Kidney epithelial cell (primary cell): ENCODE results near the gene TIMM44. TPM values are rescaled to one million over a fixed set of nuclear protein-coding genes. Genes with fewer than 3 reads are reported as not detected.
"Not testable (repeated sequence)": the region's sequence is repeated elsewhere in the genome, so short reads cannot be mapped to it uniquely, and the experiment has no call there.

Source experiments
- DNase-seq: peaks from one replicate; pipeline ENCODE4 v3.0.0-alpha.2; 2010; ENCODE audit warnings: low read depth
- H3K27me3 ChIP-seq: 2 replicates; pipeline ENCODE4 v1.6.0; 2011; ENCODE audit warnings: low read length; ENCODE audit not compliant: control insufficient read depth, insufficient read depth
- H3K36me3 ChIP-seq: 2 replicates; pipeline ENCODE4 v1.5.1; 2011; ENCODE audit warnings: low read length; ENCODE audit not compliant: control insufficient read depth, insufficient read depth
- H3K4me3 ChIP-seq: 2 replicates; pipeline ENCODE4 v1.5.1; 2011; ENCODE audit warnings: low read depth, mild to moderate bottlenecking, control low read depth, low read length
- total RNA-seq: library from RNA; depleted of rRNA; stranded (reverse); fragments of >200 nt; gene quantifications from 2 replicates; pipeline ENCODE4 v1.2.3, GENCODE V29; 2015
- TF ChIP-seq, protein P1 (sequence below): IDR thresholded peaks from 2 replicates; pipeline ENCODE4 v1.5.1; 2011; ENCODE audit warnings: mild to moderate bottlenecking, moderate library complexity, low read length, control low read depth, inconsistent platforms; ENCODE audit not compliant: insufficient read depth, poor library complexity, severe bottlenecking

TIMM44 gene
- total RNA-seq, 1 donor from 2014 or later: 83.9 TPM

DNA sequence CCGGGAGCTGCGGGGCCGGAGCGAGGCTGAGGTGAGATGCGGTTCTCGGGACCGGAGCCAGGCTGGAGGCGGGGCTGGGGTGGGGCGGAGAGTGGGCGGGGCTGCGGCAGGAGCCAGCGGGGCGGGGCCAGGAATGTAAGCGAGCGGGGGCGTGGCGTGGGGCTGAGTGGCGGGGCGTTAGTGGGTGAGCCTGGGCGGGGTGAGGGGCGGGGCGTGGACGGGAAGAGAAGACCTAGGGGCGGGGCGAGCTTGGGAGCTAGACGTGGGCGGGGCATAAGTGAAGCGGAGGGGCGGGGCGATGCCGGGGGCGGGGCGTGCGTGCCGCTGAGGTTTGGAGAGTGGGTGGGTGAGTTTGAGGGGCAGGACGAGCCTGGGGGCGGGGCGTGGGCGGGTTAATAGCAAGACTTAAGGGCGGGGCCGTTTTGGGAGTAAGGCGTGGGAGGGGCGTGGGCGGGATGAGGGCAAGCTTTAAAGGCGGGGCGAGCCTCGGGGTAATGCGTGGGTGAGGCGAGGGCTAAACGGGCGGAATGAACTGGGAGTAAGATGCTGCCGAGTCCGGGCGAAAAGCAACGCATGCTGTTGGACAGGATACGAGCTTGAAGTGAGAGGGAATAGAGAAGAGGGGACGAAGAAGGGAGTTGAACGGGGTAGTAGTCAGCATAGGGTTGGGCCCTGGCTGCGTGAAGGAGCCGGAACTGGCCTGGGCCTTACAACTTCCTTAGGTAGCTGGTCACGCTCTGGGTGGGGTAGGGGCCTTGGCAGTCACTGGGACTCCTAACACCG lies 22.8 kb downstream of the TIMM44 start:
- H3K36me3 ChIP-seq: no peaks in the 10 kb centered on the region
- peak; percentile 64 for DNase-seq
- peaks cover 24% of the 10 kb centered on the region for H3K27me3 ChIP-seq
- TF ChIP-seq, protein P1, sequence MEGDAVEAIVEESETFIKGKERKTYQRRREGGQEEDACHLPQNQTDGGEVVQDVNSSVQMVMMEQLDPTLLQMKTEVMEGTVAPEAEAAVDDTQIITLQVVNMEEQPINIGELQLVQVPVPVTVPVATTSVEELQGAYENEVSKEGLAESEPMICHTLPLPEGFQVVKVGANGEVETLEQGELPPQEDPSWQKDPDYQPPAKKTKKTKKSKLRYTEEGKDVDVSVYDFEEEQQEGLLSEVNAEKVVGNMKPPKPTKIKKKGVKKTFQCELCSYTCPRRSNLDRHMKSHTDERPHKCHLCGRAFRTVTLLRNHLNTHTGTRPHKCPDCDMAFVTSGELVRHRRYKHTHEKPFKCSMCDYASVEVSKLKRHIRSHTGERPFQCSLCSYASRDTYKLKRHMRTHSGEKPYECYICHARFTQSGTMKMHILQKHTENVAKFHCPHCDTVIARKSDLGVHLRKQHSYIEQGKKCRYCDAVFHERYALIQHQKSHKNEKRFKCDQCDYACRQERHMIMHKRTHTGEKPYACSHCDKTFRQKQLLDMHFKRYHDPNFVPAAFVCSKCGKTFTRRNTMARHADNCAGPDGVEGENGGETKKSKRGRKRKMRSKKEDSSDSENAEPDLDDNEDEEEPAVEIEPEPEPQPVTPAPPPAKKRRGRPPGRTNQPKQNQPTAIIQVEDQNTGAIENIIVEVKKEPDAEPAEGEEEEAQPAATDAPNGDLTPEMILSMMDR: no peak
- peak overlapping the region; percentile 81 for H3K4me3 ChIP-seq

DNA sequence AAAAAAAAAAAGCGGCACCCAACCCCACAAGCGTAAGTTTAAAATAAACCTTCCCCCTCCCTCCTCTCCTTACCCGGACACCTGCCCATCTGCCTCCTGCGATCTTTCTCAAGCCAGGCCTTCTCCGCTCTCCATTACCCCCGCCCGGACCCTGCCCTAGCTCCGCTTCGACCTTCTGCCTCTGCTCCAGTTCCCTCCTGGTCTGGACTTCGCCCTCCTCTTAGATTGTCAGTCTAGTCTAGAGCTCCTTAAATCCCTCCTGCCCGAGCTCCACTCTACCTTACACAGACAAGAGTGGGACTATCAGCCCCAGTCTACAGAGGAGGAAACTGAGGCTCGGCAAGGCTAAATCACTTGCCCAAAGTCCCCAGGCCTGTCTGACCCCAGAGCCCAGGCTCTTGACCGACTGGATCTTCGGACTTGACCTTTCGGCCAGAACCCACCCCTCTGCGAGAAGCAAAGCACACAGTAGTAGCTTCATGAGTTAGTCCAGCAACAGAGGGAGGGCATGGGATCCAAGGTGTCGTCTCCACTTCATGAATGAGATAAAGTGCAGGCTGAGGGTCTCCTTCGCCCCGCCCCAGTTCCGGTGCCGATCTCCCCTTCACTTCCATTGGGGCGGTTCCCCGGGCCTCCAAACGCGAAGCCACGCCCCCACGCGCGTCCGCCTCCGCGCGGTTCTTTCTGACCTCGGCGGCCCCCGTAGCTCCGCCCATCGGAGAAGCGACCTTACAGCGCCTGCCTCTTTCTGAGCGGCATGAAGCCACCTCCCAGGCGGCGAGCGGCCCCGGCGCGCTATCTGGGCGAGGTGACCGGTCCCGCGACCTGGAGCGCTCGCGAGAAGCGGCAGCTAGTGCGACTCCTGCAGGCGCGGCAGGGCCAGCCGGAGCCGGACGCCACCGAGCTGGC lies 23.6 kb downstream of the TIMM44 start, which contains the start of gene SNAPC2:
SNAPC2 (plus strand) TSS at position 729 of the 909 bp plus-strand sequence; CDS start at position 758, 29 bp downstream.
- peak; percentile 66 for DNase-seq
- TF ChIP-seq, protein P1: no peak

DNA sequence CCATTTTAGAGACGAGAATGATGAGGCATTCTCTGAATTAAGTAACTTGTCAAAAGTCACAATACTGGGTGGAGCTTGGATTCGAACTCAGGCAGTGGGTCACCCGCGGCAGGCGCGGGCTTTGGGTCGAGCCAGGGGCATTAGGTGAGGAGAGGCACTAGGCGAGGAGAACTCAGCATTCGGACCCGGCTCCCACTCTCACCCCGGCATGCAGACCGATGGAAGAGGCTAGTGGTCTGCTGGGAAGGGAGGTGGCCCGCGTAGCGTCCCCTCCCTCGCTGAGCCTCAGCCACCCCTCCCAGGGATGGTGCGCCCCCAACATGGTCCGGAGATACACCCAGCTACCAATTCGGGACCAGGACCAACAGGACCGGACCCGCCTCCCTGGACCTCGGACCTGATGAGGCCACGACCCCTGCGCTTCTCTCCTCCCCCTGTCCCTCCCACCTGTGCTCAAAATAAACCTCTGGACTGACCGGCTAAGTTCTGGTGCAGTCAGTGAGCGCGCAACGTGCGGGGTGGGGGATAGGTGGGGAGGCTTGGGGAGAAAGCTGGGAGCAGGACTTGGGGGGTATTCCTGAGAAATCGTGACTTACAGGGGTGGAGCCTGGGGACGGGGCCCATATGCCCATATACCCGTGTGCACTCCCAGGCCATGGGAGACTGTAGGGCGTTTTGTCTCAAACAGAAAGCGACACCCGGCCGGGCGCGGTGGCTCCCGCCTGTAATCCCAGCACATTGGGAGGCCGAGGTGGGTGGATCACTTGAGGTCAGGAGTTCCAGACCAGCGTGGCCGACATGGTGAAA lies 24.6 kb downstream of the TIMM44 start:
- DNase-seq: no peak
- Histone ChIP-seq H3K27me3 (peaks cover 32% of the 10 kb centered on the region), H3K36me3 (no peaks in the 10 kb centered on the region), H3K4me3 (no peak overlapping the region)
- TF ChIP-seq, protein P1: no peak

More for the DNA sequence above, 23.6 kb downstream of the TIMM44 start, which contains the start of gene SNAPC2:
- H3K27me3 ChIP-seq: peaks cover 30% of the 10 kb centered on the region
- peak within 1 kb of the TSS; percentile 81 for H3K4me3 ChIP-seq
- H3K36me3 ChIP-seq: no peaks in the 10 kb centered on the region

DNA sequence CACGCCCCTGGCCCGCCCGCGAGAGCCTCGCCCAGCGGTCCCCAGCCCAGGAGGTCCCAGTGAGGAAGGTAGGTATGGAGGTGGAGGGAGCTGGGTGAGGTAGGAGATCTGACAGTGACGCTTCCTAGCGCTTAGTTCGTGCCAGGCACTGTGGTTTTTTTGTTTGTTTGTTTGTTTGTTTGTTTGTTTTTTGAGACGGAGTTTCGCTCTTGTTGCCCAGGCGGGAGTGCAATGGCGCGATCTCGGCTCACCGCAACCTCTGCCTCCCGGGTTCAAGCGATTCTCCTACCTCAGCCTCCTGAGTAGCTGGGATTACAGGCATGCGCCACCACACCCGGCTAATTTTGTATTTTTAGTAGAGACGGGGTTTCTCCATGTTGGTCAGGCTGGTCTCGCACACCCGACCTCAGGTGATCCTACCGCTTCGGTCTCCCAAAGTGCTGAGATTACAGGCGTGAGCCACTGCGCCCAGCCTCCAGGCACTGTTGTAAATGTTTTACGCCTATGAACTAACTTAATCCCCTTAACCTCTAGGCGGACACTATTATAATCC lies 25.3 kb downstream of the TIMM44 start:
- H3K4me3 ChIP-seq, DNase-seq, H3K36me3 ChIP-seq: not testable (repeated sequence)
- H3K27me3 ChIP-seq: peaks cover 32% of the 10 kb centered on the region

DNA sequence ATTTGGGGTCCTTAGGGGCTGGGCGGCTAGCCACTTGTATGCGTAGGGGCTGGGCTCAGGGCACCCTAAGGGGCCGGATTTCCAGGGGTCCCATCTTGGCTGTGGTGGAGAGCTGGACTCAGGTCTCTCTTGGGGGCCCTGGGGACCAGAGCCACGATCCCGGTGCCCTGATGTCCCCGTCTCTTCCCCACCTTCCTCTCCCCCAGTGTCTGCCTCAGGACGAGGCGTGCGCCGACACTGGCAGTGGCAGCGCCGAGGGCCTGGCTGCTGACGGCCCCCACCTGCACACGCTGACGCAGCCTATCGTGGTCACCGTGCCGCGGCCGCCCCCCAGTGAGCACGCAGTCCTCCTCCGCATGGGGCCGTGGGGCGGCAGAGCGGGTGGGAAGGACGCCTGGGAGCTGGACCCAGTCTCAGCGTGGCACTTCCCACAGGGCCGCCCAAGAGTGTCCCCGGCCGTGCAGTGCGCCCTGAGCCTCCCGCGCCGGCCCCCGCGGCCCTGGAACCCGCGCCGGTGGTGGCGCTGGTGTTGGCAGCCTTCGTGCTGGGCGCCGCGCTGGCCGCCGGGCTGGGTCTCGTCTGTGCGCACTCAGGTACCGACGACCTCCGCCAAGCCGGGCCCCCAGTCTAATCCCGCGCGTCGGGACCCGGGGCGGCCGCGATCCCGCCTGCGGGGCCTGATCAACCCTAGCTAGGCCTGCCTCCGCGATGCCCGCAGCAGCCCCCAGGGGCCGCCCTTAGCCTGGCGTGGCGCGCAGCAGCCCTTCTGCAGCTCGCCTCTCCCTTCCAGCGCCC lies 26.0 kb downstream of the TIMM44 start:
- peak overlapping the region; percentile 10 for H3K4me3 ChIP-seq
- H3K36me3 ChIP-seq: no peaks in the 10 kb centered on the region
- TF ChIP-seq, protein P1: peak; percentile 55
- peaks cover 32% of the 10 kb centered on the region for H3K27me3 ChIP-seq
- no peak for DNase-seq
